ENCODE measurements around the gene HAUS5. TPM values are rescaled to one million over a fixed set of nuclear protein-coding genes. Genes with fewer than 3 reads are reported as not detected.
"Not testable (repeated sequence)": the region's sequence is repeated elsewhere in the genome, so short reads cannot be mapped to it uniquely, and the experiment has no call there.

Gene HAUS5
- polyA plus RNA-seq, 1 donor: 13.3 TPM

DNA sequence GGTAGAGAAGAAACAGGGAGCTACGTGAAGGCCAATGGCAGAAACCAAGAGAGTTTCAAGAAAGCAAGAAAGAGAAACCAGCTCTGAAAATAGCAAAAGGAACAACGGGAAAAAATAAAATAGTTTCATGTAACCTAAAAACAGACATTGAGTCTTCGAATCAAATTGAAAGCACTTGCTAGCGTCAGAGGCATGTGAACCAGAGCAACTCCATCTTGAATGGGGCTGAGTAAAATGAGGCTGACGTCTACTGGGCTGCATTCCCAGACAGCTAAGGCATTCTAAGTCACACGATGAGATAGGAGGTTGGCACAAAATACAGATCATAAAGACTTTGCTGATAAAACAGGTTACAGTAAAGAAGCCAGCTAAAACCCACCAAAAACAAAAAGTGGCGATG lies 33.8 kb upstream of the HAUS5 start:
- Histone ChIP-seq H3K9me3 (ENCODE audit: control insufficient read depth, low read depth, low read length) (peaks cover 12% of the 10 kb centered on the region), H3K4me3 (ENCODE audit: low read length) (no peak overlapping the region), H3K36me3 (ENCODE audit: control insufficient read depth, insufficient read depth, low read length) (no peaks in the 10 kb centered on the region), H3K27me3 (ENCODE audit: control insufficient read depth, insufficient read depth, low read length) (no peaks in the 10 kb centered on the region), H3K4me1 (ENCODE audit: control insufficient read depth, insufficient read depth, low read length) (no peaks in the 10 kb centered on the region), H3K27ac (ENCODE audit: low read length) (no peak overlapping the region)
- 60% methylated on average over 1 of the region's 7 CpGs for WGBS (ENCODE audit: insufficient coverage, low lambda C conversion rate)
- DNase-seq: no peak

- no peak overlapping the region for H3K27ac ChIP-seq (ENCODE audit: low read length)
- no peak overlapping the region for H3K4me3 ChIP-seq (ENCODE audit: low read length)
- no peaks in the 10 kb centered on the region for H3K9me3 ChIP-seq (ENCODE audit: control insufficient read depth, low read depth, low read length)
- H3K27me3 ChIP-seq (ENCODE audit: control insufficient read depth, insufficient read depth, low read length): peaks cover 9% of the 10 kb centered on the region
- no peaks in the 10 kb centered on the region for H3K36me3 ChIP-seq (ENCODE audit: control insufficient read depth, insufficient read depth, low read length)
- H3K4me1 ChIP-seq (ENCODE audit: control insufficient read depth, insufficient read depth, low read length): no peaks in the 10 kb centered on the region
- no CpG with 5 or more reads among the region's 1 CpG for WGBS (ENCODE audit: insufficient coverage, low lambda C conversion rate)
- no peak for DNase-seq
Observed at GRCh38 chr19:35582760-35583159, 29.8 kb upstream of the HAUS5 start.

DNA sequence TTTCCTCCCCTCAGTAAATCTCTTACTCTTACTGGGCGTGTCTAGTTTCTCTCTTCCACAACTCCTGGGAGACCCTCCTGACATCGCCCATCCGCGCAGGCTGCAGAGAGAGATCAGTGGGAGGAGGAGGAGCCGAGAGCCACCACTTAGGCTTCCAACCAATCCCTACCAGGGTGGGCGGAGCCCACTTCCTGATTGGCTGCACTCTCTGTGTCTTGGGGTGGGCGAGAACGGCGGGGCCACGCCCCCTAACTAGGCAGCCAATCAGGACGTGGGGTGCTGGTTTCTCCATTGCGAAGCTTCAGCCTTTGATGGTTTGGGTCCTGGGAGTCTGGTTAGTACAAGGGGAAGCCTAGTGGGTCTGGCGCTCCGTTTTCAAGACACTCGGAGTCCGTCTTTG lies 26.7 kb upstream of the HAUS5 start, which contains the start of gene PMIS2:
Gene PMIS2, plus strand, starts transcription at position 326 of the 400 bp plus-strand sequence. CDS start 87 bp downstream, outside the sequence.
- H3K4me3 ChIP-seq (ENCODE audit: low read length): no peak within 1 kb of the TSS
- no peaks in the 10 kb centered on the region for H3K9me3 ChIP-seq (ENCODE audit: control insufficient read depth, low read depth, low read length)
- no peak within 1 kb of the TSS for H3K27ac ChIP-seq (ENCODE audit: low read length)
- no peaks in the 10 kb centered on the region for H3K4me1 ChIP-seq (ENCODE audit: control insufficient read depth, insufficient read depth, low read length)
- WGBS (ENCODE audit: insufficient coverage, low lambda C conversion rate): no CpG with 5 or more reads among the region's 16 CpGs
- H3K36me3 ChIP-seq (ENCODE audit: control insufficient read depth, insufficient read depth, low read length): no peaks in the 10 kb centered on the region
- no peak for DNase-seq
- H3K27me3 ChIP-seq (ENCODE audit: control insufficient read depth, insufficient read depth, low read length): peaks cover 9% of the 10 kb centered on the region

DNA sequence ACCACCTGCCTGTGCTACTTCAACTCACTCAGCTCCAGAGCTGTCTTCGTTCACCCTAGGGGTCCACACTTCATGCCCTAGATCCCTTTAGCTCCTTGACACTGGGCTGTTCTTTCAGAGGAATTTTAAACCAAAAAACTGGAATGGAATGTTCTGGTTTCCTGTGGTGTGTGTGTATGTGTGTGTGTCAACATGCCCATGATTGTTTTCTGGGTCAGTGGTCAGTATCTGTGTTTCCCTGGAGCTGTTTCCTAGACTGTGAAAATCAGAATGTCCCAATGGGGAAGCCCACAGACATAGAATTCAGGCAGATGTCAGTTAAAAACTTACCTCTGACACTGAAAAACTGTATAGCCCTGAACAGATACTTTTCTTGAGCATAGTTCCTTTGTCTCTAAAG lies 25.2 kb upstream of the HAUS5 start:
- H3K4me1 ChIP-seq (ENCODE audit: control insufficient read depth, insufficient read depth, low read length): no peaks in the 10 kb centered on the region
- no peaks in the 10 kb centered on the region for H3K9me3 ChIP-seq (ENCODE audit: control insufficient read depth, low read depth, low read length)
- no peak overlapping the region for H3K4me3 ChIP-seq (ENCODE audit: low read length)
- no peaks in the 10 kb centered on the region for H3K36me3 ChIP-seq (ENCODE audit: control insufficient read depth, insufficient read depth, low read length)
- DNase-seq: no peak
- H3K27me3 ChIP-seq (ENCODE audit: control insufficient read depth, insufficient read depth, low read length): peaks cover 9% of the 10 kb centered on the region
- H3K27ac ChIP-seq (ENCODE audit: low read length): no peak overlapping the region
- WGBS (ENCODE audit: insufficient coverage, low lambda C conversion rate): no CpG with 5 or more reads among the region's 1 CpG

DNA sequence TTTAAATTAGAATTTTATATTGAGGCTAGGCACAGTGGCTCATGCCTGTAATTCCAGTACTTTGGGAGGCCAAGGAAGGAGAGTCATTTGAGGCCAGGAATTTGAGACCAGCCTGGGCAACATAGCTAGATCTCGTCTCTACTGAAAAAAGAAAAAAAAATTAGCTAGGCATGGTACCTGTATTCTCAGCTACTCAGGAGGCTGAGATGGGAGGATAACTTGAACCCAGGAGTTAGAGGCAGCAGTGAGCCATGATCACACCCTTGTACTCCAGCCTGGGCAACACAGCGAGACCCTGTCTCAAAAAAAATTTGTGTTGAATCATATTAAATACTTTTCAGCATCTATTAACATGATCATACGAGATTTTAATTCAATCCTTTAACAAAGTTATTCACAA lies 21.7 kb upstream of the HAUS5 start:
- no peaks in the 10 kb centered on the region for H3K9me3 ChIP-seq (ENCODE audit: control insufficient read depth, low read depth, low read length)
- no peak overlapping the region for H3K27ac ChIP-seq (ENCODE audit: low read length)
- peaks cover 3% of the 10 kb centered on the region for H3K27me3 ChIP-seq (ENCODE audit: control insufficient read depth, insufficient read depth, low read length)
- no peaks in the 10 kb centered on the region for H3K36me3 ChIP-seq (ENCODE audit: control insufficient read depth, insufficient read depth, low read length)
- WGBS (ENCODE audit: insufficient coverage, low lambda C conversion rate): 83% methylated on average over 1 of the region's 3 CpGs
- H3K4me3 ChIP-seq (ENCODE audit: low read length): no peak overlapping the region
- no peak for DNase-seq
- no peaks in the 10 kb centered on the region for H3K4me1 ChIP-seq (ENCODE audit: control insufficient read depth, insufficient read depth, low read length)

GRCh38 chr19:35592226-35592625 lies 20.3 kb upstream of the HAUS5 start:
- 4% methylated on average over 4 of the region's 8 CpGs for WGBS (ENCODE audit: insufficient coverage, low lambda C conversion rate)
- Histone ChIP-seq H3K36me3 (ENCODE audit: control insufficient read depth, insufficient read depth, low read length) (no peaks in the 10 kb centered on the region), H3K27me3 (ENCODE audit: control insufficient read depth, insufficient read depth, low read length) (no peaks in the 10 kb centered on the region), H3K9me3 (ENCODE audit: control insufficient read depth, low read depth, low read length) (no peaks in the 10 kb centered on the region), H3K4me1 (ENCODE audit: control insufficient read depth, insufficient read depth, low read length) (no peaks in the 10 kb centered on the region), H3K27ac (ENCODE audit: low read length) (no peak overlapping the region), H3K4me3 (ENCODE audit: low read length) (no peak overlapping the region)
- DNase-seq: peak; percentile 25 to 26

- H3K36me3 ChIP-seq (ENCODE audit: control insufficient read depth, insufficient read depth, low read length); DNase-seq; H3K27ac ChIP-seq (ENCODE audit: low read length); H3K27me3 ChIP-seq (ENCODE audit: control insufficient read depth, insufficient read depth, low read length); H3K4me3 ChIP-seq (ENCODE audit: low read length); H3K9me3 ChIP-seq (ENCODE audit: control insufficient read depth, low read depth, low read length); H3K4me1 ChIP-seq (ENCODE audit: control insufficient read depth, insufficient read depth, low read length): not testable (repeated sequence)
- WGBS (ENCODE audit: insufficient coverage, low lambda C conversion rate): no CpG with 5 or more reads among the region's 3 CpGs
Observed at GRCh38 chr19:35595026-35595425, 17.5 kb upstream of the HAUS5 start.

DNA sequence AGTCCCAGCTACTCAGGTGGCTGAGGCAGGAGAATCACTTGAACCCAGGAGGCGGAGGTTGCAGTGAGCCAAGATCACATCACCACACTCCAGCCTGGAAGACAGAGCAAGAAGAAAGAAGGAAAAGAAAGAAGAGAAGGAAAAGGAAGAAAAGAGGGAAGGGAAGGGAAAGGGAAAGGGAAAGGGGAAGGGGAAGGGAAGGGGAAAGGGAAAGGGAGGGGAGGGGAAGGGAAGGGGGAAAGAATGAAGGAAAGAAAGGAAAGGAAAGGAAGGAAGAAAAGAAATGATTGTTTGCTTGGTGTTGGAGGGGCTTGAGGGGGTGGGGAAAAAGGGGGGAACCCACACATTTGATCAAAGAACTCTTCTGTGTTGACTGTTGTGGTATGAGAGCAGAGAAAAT lies 16.6 kb upstream of the HAUS5 start:
- no peak for DNase-seq
- WGBS (ENCODE audit: insufficient coverage, low lambda C conversion rate): no CpG with 5 or more reads among the region's 1 CpG
- H3K4me3 ChIP-seq (ENCODE audit: low read length): no peak overlapping the region
- H3K36me3 ChIP-seq (ENCODE audit: control insufficient read depth, insufficient read depth, low read length): no peaks in the 10 kb centered on the region
- H3K4me1 ChIP-seq (ENCODE audit: control insufficient read depth, insufficient read depth, low read length): no peaks in the 10 kb centered on the region
- no peaks in the 10 kb centered on the region for H3K9me3 ChIP-seq (ENCODE audit: control insufficient read depth, low read depth, low read length)
- no peak overlapping the region for H3K27ac ChIP-seq (ENCODE audit: low read length)
- no peaks in the 10 kb centered on the region for H3K27me3 ChIP-seq (ENCODE audit: control insufficient read depth, insufficient read depth, low read length)

GRCh38 chr19:35596366-35596999 lies 16.1 kb upstream of the HAUS5 start:
- DNase-seq: no peak
- Histone ChIP-seq H3K36me3 (ENCODE audit: control insufficient read depth, insufficient read depth, low read length) (no peaks in the 10 kb centered on the region), H3K27me3 (ENCODE audit: control insufficient read depth, insufficient read depth, low read length) (no peaks in the 10 kb centered on the region), H3K27ac (ENCODE audit: low read length) (no peak overlapping the region), H3K4me1 (ENCODE audit: control insufficient read depth, insufficient read depth, low read length) (no peaks in the 10 kb centered on the region), H3K4me3 (ENCODE audit: low read length) (no peak overlapping the region), H3K9me3 (ENCODE audit: control insufficient read depth, low read depth, low read length) (no peaks in the 10 kb centered on the region)
- WGBS (ENCODE audit: insufficient coverage, low lambda C conversion rate): 89% methylated on average over 1 of the region's 4 CpGs

- no peaks in the 10 kb centered on the region for H3K9me3 ChIP-seq (ENCODE audit: control insufficient read depth, low read depth, low read length)
- H3K4me3 ChIP-seq (ENCODE audit: low read length): no peak overlapping the region
- H3K27ac ChIP-seq (ENCODE audit: low read length): no peak overlapping the region
- H3K27me3 ChIP-seq (ENCODE audit: control insufficient read depth, insufficient read depth, low read length): no peaks in the 10 kb centered on the region
- WGBS (ENCODE audit: insufficient coverage, low lambda C conversion rate): no CpG with 5 or more reads among the region's 3 CpGs
- no peaks in the 10 kb centered on the region for H3K36me3 ChIP-seq (ENCODE audit: control insufficient read depth, insufficient read depth, low read length)
- no peak for DNase-seq
- no peaks in the 10 kb centered on the region for H3K4me1 ChIP-seq (ENCODE audit: control insufficient read depth, insufficient read depth, low read length)
Observed at GRCh38 chr19:35601971-35602370, 10.6 kb upstream of the HAUS5 start.

DNA sequence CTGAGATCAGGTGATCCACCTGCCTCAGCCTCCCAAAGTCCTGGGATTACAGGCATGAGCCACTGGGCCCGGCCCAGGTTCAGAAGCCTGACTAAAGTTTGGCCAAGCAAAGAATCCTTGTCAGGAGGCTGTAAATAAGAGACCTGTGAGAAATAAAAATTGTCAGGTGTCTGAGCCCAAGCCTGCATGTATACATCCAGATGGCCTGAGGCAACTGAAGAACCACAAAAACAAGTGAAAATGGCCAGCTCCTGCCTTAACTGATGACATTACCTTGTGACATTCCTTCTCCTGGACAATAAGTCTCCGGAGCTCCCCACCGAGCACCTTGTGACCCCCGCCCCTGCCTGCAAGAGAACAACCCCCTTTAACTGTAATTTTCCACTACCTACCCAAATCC lies 8.1 kb upstream of the HAUS5 start:
- not testable (repeated sequence) for H3K27me3 ChIP-seq (ENCODE audit: control insufficient read depth, insufficient read depth, low read length); H3K36me3 ChIP-seq (ENCODE audit: control insufficient read depth, insufficient read depth, low read length); DNase-seq; H3K4me3 ChIP-seq (ENCODE audit: low read length); H3K4me1 ChIP-seq (ENCODE audit: control insufficient read depth, insufficient read depth, low read length); H3K27ac ChIP-seq (ENCODE audit: low read length); H3K9me3 ChIP-seq (ENCODE audit: control insufficient read depth, low read depth, low read length)
- 73% methylated on average over 3 of the region's 4 CpGs for WGBS (ENCODE audit: insufficient coverage, low lambda C conversion rate)
